HG02852 (cell line): Measurements from ENCODE around the gene OTUB1.

ENCODE experiments used
- ATAC-seq: cut with Tn5 transposase; IDR thresholded peaks from one replicate; pipeline ENCODE4 v1.9.1; 2021; ENCODE audit warnings: mild to moderate bottlenecking, moderate library complexity; ENCODE audit not compliant: unreplicated experiment

OTUB1 gene

DNA sequence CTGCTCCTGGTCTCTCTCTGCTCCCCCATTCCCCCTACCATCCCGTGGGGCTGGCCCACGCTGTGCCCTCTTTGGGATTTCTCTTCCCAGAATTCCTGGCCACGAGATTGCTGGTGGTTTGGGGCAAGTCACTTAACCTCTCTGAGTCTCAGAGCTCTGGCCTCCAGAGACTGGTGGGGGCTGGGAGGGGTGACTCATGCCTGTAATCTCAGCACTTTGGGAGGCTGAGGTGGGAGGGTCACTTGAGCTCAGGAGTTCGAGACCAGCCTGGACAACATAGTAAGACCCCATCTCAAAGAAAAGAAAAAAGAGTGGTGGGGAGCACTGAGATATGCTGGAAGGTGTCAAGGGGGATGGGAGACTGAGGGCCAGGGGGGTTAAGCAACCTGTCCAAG, 18.3 kb downstream of the OTUB1 start:
- ATAC-seq: no peak

GRCh38 chr11:64005691-64006090, 19.5 kb downstream of the OTUB1 start:
- no peak for ATAC-seq

GRCh38 chr11:64006398-64006797, 20.2 kb downstream of the OTUB1 start:
- ATAC-seq: no peak

DNA sequence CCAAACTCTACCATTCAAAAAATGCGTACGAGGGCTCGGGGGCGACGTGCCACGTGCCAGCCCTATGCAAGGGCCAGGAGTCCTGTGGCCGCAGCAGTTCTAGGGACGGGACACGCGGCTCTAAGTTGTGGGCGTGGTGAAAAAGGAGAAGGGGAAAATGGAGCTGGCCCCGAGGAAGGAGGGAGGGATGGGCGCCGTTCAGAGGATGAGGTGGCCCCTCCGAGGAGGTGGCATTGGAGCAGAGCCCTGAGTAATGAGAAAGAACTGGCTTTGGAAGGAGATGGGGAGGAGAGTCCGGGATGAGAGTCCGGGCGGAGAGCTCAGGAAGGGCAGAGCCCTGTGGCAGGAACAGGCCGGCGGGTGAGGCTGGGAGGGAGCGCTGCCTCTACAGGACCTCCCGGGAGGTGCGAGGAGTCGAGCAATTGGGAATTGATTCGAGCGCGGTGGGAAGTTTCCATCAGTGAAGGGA, 21.0 kb downstream of the OTUB1 start:
- no peak for ATAC-seq

DNA sequence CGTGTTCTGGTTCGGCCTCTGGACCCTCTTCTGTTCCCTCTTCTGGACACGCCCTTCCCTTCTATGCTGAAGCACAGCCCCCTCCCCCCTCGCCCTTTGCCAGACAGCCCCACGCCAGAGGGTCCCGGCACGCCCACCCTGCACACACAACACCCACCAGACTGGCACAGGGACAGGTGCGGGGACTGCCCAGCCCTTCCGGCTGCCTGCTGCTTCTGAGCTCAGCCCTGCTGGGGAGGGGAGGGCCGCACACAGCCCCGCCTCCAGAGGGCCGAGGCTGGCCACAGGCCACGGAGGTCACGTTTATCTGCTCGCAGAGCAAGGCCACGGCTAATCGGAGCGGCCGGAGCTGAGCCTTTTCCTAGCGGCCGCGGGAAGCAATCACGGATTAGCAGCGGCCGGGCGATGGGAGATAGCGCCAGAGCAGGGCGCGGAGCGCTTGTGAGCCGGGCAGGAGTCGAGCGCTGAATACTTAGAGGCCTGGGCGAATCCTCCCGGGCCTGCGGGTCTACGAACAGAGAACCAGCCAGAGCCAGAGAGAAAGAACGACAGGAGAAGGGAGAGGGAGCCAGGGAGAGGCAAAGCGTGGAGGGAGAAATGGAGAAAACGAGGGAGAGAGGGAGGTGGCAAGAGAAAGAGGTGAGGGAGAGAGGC, 21.5 kb downstream of the OTUB1 start:
- no peak for ATAC-seq

DNA sequence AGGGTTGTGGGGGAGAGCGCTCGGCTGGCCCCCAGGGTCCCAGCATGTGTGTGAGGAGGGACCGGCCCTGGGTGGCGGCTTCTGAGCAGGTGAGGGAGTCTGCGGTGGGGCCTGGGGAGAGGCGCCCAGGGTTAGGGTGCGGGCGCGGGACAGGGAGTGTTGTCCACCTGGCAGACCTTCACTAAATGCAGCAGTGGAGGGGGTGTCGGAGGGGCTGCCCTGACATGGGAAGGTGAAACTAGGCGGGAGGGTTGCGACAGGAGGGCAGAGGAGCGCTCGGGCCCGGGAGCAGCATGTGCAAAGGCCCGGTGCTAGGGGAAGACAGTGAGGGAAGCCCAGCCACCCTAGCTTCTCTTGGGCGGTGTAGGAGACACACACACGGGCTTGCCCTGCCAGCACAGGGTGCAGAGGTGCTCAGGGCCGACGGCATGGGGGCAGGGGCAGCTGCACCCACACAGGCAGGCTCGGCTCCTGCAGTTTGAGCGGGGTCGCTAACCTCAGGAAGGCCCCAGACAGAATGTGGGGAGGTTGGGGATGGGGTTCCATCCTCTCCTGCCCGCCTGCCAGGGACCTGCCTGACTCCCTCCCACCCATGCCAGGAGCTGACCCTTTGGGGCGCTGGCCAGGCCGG, 22.2 kb downstream of the OTUB1 start:
- no peak for ATAC-seq

DNA sequence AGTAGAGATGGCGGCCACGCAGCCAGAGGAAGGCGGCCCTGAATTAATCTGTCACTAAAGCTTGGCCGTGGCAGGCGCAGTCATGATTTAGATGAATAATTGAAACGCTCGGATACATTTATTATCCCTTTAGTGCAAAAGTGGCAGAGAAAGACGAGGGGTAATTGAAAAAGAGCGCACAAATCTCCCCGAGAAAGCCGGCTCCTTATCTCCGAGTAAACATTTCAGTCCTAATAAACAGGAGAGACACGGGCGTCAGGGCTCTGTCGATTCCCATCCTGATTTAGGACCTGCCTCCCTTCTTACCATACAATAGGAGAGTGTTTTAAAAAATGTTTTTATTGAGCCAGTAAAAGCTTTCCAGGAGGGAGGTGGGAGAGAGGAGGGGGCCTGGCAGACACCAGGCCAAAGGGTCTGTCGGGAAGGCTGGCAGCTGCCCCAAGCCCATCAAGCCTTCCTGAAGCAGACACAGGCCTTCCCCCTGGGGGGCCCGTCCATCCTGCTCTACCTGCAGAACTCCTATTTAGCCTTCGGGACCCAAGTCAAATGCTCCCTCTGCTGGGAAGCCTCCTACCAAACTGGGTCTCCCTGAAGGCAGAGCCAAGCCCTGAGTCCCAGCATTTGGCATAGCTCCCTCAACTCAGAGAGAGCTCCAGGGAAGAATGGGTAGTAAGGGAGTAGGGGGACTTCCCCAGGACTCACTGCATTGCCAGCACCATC, 22.8 kb downstream of the OTUB1 start:
- no peak for ATAC-seq

GRCh38 chr11:64009710-64010109, 23.5 kb downstream of the OTUB1 start:
- ATAC-seq: no peak

DNA sequence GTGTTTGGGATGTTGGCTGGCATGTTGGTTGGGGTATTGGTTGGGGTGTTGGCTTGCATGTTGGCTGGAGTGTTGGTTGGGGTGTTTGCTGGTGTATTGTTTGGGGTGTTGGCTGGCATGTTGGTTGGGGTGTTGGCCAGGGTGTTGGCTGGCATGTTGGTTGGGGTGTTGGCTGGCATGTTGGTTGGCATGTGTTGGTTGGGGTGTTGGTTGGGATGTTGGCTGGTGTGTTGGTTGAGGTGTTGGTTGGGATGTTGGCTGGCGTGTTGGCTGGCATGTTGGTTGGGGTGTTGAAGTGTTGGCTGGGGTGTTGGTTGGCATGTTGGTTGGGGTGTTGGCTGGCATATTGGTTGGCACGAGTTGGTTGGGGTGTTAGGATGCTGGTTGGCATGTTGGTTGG, 24.5 kb downstream of the OTUB1 start:
- ATAC-seq: no peak

DNA sequence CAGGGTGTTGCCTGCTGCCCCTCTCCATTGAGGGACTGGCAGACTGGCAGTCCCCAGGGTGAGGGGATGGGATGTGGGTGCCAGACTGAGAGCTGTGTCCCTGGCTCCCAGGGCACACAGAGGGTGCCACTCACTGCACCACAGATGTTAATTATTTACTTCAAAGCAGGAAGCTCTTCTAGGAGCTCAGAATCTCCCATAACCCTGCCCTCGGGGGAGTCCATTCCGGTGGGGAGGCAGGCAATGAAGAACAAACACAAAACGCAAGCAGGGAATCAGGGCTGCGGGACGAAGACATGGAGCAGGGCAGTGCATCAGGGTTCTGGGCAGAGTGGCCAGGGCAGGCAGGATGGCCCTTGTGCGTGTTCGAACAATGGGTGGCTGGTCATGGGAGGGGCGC, 25.1 kb downstream of the OTUB1 start:
- ATAC-seq: no peak

GRCh38 chr11:64013141-64013896, 27.1 kb downstream of the OTUB1 start:
- no peak for ATAC-seq

DNA sequence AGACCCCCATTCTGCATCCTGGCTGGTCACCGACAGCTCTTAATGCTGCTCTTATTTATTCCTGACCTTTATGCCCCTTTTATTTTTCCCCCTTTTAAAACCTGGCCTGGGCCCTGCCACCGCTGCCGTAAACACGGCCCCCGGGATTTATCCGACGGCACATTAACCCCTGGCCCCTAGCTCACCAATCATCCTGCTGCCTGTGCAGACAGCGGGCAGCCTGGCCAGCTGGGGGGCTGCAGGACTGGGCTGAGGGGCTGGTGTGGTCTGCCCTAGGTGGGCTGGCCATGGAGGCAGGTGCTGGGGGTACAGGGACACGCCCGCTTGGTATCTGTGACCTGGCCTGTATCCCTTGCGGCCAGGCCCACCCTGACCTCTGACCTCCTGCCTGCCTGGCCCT, 28.1 kb downstream of the OTUB1 start:
- no peak for ATAC-seq

DNA sequence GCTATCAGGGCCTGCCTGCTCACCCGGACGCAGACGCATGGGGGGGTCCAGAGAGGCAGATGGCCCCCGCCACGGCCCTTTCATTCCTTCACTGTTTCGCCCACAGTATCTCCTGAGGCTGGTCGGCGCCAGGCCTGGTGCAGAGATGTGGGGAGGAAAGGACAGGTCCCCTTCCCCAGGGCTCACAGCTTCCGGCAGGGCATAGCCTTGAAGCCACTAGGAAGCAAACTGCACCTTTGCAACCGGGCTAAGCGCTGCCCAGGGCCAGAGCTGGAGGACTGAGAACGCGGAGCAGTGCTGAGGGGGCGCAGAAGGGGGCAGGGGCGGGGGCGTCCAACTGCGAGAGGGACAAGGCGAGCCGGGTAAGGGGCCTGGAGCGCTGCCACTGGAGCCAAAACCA, 29.3 kb downstream of the OTUB1 start:
- no peak for ATAC-seq

GRCh38 chr11:64015935-64016845, 30.0 kb downstream of the OTUB1 start:
- ATAC-seq: no peak

DNA sequence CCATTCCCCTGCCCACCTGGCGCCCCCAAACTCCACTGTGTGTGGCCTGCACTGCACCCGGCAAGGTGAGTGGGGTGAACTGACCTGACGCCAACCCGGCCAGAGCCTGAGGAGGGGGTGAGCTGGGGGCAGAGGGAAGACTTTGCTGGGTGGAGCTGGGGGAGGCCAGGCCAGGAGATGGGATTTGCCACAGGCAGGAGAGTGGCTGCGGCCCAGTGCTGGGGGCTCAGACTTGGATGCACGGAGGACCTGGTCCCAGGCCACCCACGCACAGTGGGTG, 31.6 kb downstream of the OTUB1 start:
- no peak for ATAC-seq

GRCh38 chr11:64018310-64018709, 32.1 kb downstream of the OTUB1 start:
- no peak for ATAC-seq

DNA sequence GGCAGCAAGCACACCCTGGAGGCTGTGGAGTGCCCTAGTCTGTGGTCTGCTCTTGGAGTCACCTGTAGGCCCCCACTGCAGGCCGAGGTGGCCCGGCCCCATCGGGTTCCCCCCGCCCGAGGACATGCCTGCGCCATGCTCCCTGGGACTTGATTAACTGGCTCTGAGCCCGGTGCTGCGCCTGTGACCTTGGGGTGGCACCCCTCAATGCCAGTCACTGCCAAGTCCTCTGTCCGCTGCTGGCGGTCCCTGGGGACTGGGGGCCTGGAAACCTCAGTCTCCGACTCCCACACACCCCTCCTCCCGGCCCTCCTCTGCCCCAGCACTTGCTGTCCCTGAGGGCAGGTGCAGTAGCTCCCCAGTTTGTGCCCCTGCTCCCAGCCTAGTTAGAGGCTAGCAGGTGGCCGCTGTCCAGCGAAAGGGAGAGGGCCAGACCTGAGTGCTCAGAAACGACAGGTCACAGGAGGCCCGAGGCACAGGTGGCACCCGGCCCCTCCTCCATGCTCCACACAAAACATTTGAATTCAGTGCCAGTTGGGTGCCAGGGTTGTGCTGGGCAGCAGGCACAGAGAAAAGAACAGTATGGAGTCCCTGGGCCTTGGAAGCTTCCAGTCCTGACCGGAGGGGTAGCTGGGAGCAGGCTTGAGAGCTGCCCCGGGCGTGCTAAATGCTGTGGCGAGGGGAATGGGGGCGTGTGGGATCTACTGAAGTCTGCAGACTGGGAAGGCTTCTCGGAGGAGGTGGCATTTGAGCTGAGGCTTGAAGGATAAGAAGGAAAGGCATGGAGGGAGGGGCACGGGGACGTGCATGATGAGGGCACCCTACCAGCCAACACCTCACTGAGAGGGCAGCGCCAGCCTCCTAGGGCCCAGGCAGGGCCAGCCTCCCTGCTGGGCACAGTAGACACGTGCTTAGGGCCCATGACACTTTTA, 33.1 kb downstream of the OTUB1 start:
- no peak for ATAC-seq

DNA sequence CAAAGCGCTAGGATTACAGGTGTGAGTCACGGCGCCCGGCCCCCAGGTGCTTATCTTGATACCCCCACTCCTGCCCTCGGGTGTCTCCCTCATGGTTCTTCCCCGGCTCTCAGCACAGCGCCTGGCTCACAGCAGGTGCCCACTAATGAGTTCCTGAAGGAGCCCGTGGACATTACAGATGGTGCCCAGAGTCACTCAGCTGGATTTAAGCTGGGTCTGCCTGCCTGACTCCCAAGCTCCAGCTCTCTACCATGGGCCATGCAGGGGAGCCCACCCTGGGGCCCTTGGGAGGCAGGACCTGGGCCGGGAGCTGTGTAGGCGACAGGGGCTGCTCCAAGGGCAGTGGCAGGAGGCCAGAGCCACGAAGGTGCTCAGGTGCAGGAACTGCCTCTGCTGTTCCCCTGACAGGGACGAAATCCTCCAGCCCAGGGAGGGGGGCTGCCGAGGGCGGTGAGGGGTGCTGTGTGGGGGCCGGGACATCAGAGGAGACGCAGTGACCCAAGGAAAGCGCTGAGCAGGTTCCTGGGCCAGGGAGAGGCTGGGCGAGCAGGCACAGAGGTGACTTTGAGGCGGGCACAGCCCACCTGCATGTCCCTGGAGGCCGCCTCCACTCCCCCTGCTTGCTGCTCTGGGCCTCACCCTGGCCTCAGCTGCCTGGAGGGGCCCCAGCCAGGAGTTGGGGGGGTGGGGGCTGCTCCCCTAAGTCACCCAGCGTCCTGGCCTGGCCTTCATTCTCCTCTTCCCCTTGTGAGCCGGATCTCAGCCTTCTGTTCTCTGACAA, 34.9 kb downstream of the OTUB1 start:
- no peak for ATAC-seq

DNA sequence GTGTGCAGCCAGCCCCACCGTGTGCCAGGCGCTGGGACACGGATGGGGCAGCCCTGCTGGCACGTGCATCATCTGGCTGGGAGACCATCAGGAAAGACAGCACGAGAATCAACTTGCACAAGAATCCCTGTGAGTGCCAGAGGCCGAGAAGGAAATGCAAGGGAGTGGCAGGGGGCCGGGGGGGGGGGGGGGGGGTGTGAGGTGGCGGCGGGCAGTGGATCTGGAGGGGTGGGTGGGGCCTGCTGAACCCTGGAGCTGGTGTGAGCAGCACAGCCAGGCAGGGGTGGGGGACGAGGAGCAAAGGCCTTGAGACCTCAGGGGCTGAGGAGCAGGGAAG, 35.5 kb downstream of the OTUB1 start:
- ATAC-seq: no peak
